ENCODE data around the gene POC1B. TPM values are rescaled to one million over a fixed set of nuclear protein-coding genes. Genes with fewer than 3 reads are reported as not detected.
"Not testable (repeated sequence)": the region's sequence is repeated elsewhere in the genome, so short reads cannot be mapped to it uniquely, and the experiment has no call there.

Gene POC1B
- total RNA-seq, 4 donors from 2014 or later: 7.3 to 8.9 (median 7.8) TPM

DNA sequence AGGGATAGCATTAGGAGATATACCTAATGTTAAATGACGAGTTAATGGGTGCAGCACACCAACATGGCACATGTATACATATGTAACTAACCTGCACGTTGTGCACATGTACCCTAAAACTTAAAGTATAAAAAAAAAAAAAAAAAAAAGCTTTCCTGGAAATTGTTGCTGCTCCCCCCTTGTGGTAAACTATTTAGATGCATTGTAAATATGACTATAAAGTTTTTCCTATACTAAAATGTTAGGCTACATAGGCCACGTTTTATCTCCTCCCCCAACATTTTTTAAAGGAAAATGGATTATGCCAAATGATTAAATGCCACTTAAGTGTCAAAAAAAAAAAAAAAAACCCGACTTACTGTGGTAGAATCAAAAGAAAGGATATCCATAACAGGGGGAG is 66.6 kb downstream of the POC1B start:
- peaks cover 13 to 21% of the 10 kb centered on the region in 2 donors for H3K4me1 ChIP-seq
- H3K9me3 ChIP-seq; H3K27me3 ChIP-seq; ATAC-seq; intact Hi-C loops (cut with DNase I; ENCODE audit: low total_unique reads); H3K36me3 ChIP-seq; DNase-seq; H3K27ac ChIP-seq; H3K4me3 ChIP-seq: not testable (repeated sequence)
- TF ChIP-seq, protein P1, sequence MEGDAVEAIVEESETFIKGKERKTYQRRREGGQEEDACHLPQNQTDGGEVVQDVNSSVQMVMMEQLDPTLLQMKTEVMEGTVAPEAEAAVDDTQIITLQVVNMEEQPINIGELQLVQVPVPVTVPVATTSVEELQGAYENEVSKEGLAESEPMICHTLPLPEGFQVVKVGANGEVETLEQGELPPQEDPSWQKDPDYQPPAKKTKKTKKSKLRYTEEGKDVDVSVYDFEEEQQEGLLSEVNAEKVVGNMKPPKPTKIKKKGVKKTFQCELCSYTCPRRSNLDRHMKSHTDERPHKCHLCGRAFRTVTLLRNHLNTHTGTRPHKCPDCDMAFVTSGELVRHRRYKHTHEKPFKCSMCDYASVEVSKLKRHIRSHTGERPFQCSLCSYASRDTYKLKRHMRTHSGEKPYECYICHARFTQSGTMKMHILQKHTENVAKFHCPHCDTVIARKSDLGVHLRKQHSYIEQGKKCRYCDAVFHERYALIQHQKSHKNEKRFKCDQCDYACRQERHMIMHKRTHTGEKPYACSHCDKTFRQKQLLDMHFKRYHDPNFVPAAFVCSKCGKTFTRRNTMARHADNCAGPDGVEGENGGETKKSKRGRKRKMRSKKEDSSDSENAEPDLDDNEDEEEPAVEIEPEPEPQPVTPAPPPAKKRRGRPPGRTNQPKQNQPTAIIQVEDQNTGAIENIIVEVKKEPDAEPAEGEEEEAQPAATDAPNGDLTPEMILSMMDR (IDR thresholded peaks at IDR 0.05 in 4 of 5, conservative IDR thresholded peaks at IDR 0.05 in 1 of 5): peak in 1 of 5 experiments; percentile 22
- in situ Hi-C loops (cut with MboI; ENCODE audit: low sequenced_read_pairs in 4 of 4): loop anchor here in 3 of 4 donors (5.0 to 25.0 kb wide), 5 partner anchors 404 to 447 kb away; no protein-coding TSS in a partner anchor

DNA sequence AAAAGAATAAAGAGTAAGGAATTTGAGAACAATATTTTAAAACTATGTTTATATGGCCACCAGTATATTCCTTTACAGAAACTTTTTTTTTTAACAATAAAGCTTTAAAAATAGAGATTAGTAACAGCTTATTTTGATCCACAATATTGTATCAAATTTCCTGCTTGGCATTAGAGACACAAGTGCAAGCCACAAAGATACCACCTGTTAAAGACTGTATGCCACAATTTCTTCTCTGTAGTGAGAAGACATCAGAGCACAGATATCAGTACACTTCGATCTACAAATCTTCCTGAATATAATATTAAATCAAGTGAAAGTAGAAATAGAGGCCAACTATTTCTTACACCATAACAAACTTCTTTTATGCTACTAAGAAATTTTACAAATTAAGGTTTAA is 69.3 kb downstream of the POC1B start:
- TF ChIP-seq, protein P1 (IDR thresholded peaks at IDR 0.05 in 4 of 5, conservative IDR thresholded peaks at IDR 0.05 in 1 of 5): no peak
- TF ChIP-seq POLR2A (IDR thresholded peaks at IDR 0.05): no peak
- ATAC-seq: no peak
- Histone ChIP-seq H3K27me3 (no peaks in the 10 kb centered on the region), H3K4me3 (no peak overlapping the region), H3K36me3 (no peaks in the 10 kb centered on the region), H3K4me1 (peaks cover 33 to 43% of the 10 kb centered on the region in 2 donors), H3K27ac (no peak overlapping the region), H3K9me3 (no peaks in the 10 kb centered on the region)
- no peak for DNase-seq
- intact Hi-C loops (cut with DNase I; ENCODE audit: low total_unique reads) (no loop called here), in situ Hi-C loops (cut with MboI; ENCODE audit: low sequenced_read_pairs in 4 of 4) (loop anchor here in 3 of 4 donors (5.0 to 25.0 kb wide), 5 partner anchors 402 to 444 kb away; no protein-coding TSS in a partner anchor)

DNA sequence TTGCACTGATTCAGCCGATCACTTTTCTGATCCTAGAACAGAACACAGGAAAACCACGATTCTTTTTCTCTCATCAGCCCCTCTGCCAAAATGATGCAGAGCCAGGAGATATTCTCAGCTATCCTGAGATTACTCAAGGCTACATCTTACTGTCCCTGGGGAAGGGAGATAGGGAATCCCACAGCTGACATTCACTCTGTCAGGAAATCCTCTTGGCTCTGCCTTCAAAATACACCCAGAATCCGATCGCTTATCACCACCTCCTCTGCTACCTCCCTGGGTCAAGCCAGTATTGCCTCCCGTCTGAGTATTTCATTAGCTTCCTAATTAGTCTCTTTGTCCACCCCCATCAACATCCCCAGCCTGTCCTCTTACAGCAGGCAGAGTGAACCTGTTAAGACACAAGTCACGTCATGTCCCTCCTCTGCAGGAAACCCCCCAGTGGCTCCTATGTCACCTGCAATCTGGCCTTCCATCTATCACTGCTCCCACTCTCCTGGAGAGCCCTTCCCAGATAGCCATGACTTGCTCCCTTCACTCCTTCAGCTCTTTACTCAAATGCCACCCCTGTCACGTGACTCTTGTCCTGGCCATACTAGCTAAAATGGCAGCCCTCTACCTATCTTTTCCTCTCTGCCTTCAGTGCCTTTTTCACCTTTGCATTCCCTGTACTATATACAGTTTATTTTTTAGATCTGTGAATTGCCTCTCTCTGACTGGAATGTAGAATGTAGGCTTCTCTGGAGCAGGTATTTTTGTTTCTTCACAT is 71.6 kb downstream of the POC1B start:
- peak in 1 of 2 donors; percentile 54 for ATAC-seq
- TF ChIP-seq, protein P1 (IDR thresholded peaks at IDR 0.05 in 4 of 5, conservative IDR thresholded peaks at IDR 0.05 in 1 of 5): no peak
- no peak for TF ChIP-seq POLR2A (IDR thresholded peaks at IDR 0.05)

DNA sequence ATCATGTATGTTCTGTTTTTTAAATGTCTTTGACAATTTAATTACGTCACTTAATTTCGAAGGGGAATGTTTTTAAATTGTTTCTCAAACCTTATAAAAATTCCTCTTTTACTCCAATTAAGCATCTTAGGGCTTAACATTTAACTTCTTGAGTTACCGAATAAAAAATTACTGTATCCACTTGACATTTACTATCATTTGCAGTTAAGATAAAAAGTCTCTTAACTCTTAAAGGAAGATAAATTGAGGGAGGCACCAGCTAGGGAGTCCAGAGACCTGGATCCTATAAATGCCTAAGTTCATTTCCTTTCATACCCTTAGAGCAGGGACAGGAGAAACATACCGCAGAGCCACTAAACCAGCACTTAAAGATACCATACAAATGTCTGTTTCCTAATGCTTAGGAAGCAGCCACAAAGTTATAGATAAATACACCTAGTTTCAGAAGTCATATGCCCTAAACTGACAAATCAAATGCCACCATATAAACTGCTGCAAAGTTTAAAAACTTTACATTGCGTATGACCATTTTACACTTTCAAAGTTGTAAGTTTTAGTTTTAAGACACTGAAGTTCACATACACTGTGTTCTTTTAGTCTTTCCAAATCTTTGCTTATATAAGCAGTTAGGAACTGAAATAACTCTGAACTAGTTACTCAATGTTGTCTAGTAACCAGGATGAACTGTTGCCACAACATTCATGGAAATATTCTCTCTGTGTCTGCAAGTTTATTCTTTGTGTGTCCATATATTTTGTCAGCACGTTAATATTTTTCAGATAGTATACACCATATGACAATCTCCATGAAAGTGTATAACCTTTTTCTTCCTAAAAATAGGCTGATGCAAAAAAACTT is 72.5 kb downstream of the POC1B start:
- TF ChIP-seq, protein P1 (IDR thresholded peaks at IDR 0.05 in 4 of 5, conservative IDR thresholded peaks at IDR 0.05 in 1 of 5): no peak
- TF ChIP-seq POLR2A (IDR thresholded peaks at IDR 0.05): no peak
- H3K9me3 ChIP-seq: no peaks in the 10 kb centered on the region
- H3K36me3 ChIP-seq: no peaks in the 10 kb centered on the region
- H3K4me1 ChIP-seq: peaks cover 33 to 35% of the 10 kb centered on the region in 2 donors
- in situ Hi-C loops (cut with MboI; ENCODE audit: low sequenced_read_pairs in 4 of 4): loop anchor here in 3 of 4 donors (10.0 to 25.0 kb wide), 4 partner anchors 399 to 441 kb away; no protein-coding TSS in a partner anchor
- H3K4me3 ChIP-seq: no peak overlapping the region
- DNase-seq: no peak
- H3K27me3 ChIP-seq: no peaks in the 10 kb centered on the region
- peak; percentile 74 to 82 for ATAC-seq
- H3K27ac ChIP-seq: peak overlapping the region; percentile 17 to 35 (median 26)
- intact Hi-C loops (cut with DNase I; ENCODE audit: low total_unique reads): loop anchor here (2.0 kb wide), 1 partner anchor 105 kb away; no protein-coding TSS in a partner anchor

More for the DNA sequence above, 71.6 kb downstream of the POC1B start:
- H3K27me3 ChIP-seq: no peaks in the 10 kb centered on the region
- no peak for DNase-seq
- no peaks in the 10 kb centered on the region for H3K9me3 ChIP-seq
- peaks cover 33 to 35% of the 10 kb centered on the region in 2 donors for H3K4me1 ChIP-seq
- H3K36me3 ChIP-seq: no peaks in the 10 kb centered on the region
- peak overlapping the region in 2 of 4 donors; percentile 7 to 32 for H3K27ac ChIP-seq
- no peak overlapping the region for H3K4me3 ChIP-seq
- intact Hi-C loops (cut with DNase I; ENCODE audit: low total_unique reads) (no loop called here), in situ Hi-C loops (cut with MboI; ENCODE audit: low sequenced_read_pairs in 4 of 4) (loop anchor here in 3 of 4 donors (10.0 to 25.0 kb wide), 4 partner anchors 399 to 442 kb away; no protein-coding TSS in a partner anchor)
